Testis (tissue), 2 donors: ENCODE measurements around the gene LMO4.

Experiments
- CTCF ChIP-seq, 3 experiments: fragments of 450-650 bp in 2 of 3; fragments of 200-600 bp in 1 of 3; sonication (generic) in 1 of 3; IDR thresholded peaks; one replicate each; pipeline ENCODE4 v1.5.1; 2016 to 2019; ENCODE audit warnings: antibody characterized with exemption in 3 of 3, mild to moderate bottlenecking in 2 of 3, moderate library complexity in 1 of 3
- POLR2A ChIP-seq: fragments of 450-650 bp; IDR thresholded peaks from one replicate; pipeline ENCODE4 v1.6.1; 2017; ENCODE audit warnings: antibody characterized with exemption, mild to moderate bottlenecking, moderate library complexity

DNA sequence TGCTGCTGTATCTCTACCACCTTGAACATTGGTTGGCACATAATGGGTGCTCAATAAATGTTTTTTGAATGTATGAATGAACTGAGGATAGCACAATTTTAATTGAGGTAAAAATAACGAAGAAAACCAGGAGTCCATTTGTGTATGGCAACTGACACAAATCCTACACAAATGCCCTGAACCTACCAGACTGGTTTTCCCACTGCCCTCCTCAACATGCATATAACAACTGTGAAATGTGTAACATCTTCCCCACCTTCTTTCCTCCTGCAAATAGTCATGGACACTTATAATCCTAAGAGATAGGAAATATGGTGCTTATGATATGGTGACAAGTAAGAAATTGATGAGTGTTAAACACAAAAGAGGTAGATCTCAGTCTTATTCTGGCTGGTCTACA, 9.9 kb upstream of the LMO4 start:
- TF ChIP-seq CTCF (IDR thresholded peaks at IDR 0.05) (no peak), POLR2A (no peak)
